Mononuclear cell (primary cell): Measurements from ENCODE around the gene PCDH9. TPM values are rescaled to one million over a fixed set of nuclear protein-coding genes. Genes with fewer than 3 reads are reported as not detected.

Source experiments
- H3K27me3 ChIP-seq: 2 replicates; pipeline ENCODE4 v1.6.0; 2011; ENCODE audit warnings: low read length, control low read depth; ENCODE audit not compliant: insufficient read depth
- H3K4me1 ChIP-seq: 2 replicates; pipeline ENCODE4 v1.5.1; 2011; ENCODE audit warnings: mild to moderate bottlenecking, low read length, control low read depth; ENCODE audit not compliant: insufficient read depth
- H3K4me3 ChIP-seq: 2 replicates; pipeline ENCODE4 v1.5.1; 2011; ENCODE audit warnings: mild to moderate bottlenecking, low read length, moderate library complexity
- H3K9me3 ChIP-seq: 2 replicates; pipeline ENCODE4 v1.5.1; 2011; ENCODE audit warnings: low read depth, mild to moderate bottlenecking, control low read depth, low read length
- total RNA-seq: library from RNA; depleted of rRNA; stranded (reverse); fragments of >200 nt; gene quantifications from one replicate; pipeline ENCODE4 v1.2.3, GENCODE V29; 2012

Gene PCDH9, protein sequence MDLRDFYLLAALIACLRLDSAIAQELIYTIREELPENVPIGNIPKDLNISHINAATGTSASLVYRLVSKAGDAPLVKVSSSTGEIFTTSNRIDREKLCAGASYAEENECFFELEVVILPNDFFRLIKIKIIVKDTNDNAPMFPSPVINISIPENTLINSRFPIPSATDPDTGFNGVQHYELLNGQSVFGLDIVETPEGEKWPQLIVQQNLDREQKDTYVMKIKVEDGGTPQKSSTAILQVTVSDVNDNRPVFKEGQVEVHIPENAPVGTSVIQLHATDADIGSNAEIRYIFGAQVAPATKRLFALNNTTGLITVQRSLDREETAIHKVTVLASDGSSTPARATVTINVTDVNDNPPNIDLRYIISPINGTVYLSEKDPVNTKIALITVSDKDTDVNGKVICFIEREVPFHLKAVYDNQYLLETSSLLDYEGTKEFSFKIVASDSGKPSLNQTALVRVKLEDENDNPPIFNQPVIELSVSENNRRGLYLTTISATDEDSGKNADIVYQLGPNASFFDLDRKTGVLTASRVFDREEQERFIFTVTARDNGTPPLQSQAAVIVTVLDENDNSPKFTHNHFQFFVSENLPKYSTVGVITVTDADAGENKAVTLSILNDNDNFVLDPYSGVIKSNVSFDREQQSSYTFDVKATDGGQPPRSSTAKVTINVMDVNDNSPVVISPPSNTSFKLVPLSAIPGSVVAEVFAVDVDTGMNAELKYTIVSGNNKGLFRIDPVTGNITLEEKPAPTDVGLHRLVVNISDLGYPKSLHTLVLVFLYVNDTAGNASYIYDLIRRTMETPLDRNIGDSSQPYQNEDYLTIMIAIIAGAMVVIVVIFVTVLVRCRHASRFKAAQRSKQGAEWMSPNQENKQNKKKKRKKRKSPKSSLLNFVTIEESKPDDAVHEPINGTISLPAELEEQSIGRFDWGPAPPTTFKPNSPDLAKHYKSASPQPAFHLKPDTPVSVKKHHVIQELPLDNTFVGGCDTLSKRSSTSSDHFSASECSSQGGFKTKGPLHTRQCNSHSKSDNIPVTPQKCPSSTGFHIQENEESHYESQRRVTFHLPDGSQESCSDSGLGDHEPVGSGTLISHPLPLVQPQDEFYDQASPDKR (N-terminal part only)
- total RNA-seq: 1.5 TPM

GRCh38 chr13:67229481-67230403 lies at the start of gene PCDH9:
PCDH9 (minus strand) TSS chr13:67230336; CDS start chr13:67228440, 1,896 bp downstream.
- peaks cover 38% of the 10 kb centered on the region for H3K27me3 ChIP-seq
- no peaks in the 10 kb centered on the region for H3K9me3 ChIP-seq
- H3K4me1 ChIP-seq: peaks cover 19% of the 10 kb centered on the region

GRCh38 chr13:67278235-67278634 lies 48.1 kb upstream of the PCDH9 start:
- Histone ChIP-seq H3K9me3 (peaks cover 4% of the 10 kb centered on the region), H3K27me3 (no peaks in the 10 kb centered on the region), H3K4me1 (no peaks in the 10 kb centered on the region), H3K4me3 (no peak overlapping the region)

More at GRCh38 chr13:67229481-67230403, at the start of gene PCDH9:
- peak within 1 kb of the TSS; percentile 53 for H3K4me3 ChIP-seq

DNA sequence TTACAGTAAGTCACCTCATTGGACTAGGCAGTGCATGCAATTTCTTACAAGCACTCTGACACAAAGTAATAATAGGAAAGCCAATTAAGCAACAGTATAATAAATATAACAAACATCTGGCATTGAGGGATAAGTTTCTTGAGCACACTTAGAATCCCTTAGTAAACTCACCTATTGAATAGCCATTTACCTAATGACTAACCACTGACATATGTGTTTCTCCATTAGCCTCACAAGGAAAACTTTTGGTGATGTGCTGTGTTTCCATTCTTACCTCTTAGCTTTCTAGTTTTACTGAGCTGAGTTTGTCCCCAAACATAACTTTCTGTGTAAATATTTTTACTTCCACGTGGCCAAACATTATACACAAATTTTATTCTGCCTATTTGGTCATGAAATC lies 47.4 kb upstream of the PCDH9 start:
- peaks cover 4% of the 10 kb centered on the region for H3K9me3 ChIP-seq
- no peaks in the 10 kb centered on the region for H3K4me1 ChIP-seq
- no peaks in the 10 kb centered on the region for H3K27me3 ChIP-seq
- H3K4me3 ChIP-seq: no peak overlapping the region

GRCh38 chr13:67275351-67275960 lies 45.3 kb upstream of the PCDH9 start:
- H3K4me3 ChIP-seq: no peak overlapping the region
- no peaks in the 10 kb centered on the region for H3K27me3 ChIP-seq
- no peaks in the 10 kb centered on the region for H3K4me1 ChIP-seq
- H3K9me3 ChIP-seq: peaks cover 4% of the 10 kb centered on the region

DNA sequence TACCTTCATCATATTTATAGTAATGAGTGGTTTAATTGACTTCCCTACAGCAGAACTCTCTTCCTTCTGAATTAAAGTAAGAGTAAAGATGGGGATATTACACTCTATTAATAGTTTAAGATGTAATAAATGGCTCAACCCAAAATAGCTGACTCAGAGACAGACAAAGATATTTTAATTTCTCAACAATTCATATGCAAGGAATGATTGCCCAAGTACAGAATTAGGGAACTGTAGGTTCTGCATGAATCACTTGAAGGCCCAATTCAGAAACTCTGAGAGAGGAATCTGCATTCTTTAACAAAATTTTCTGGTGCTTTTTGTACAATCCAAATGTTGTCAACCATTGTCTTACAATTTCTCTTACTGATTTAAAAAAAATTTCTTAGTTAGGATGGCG lies 42.9 kb upstream of the PCDH9 start:
- Histone ChIP-seq H3K27me3 (no peaks in the 10 kb centered on the region), H3K9me3 (peaks cover 4% of the 10 kb centered on the region), H3K4me3 (no peak overlapping the region), H3K4me1 (no peaks in the 10 kb centered on the region)

- Histone ChIP-seq H3K4me3 (no peak overlapping the region), H3K9me3 (no peaks in the 10 kb centered on the region), H3K4me1 (no peaks in the 10 kb centered on the region), H3K27me3 (no peaks in the 10 kb centered on the region)
Observed at GRCh38 chr13:67267136-67267535, 37.0 kb upstream of the PCDH9 start.

DNA sequence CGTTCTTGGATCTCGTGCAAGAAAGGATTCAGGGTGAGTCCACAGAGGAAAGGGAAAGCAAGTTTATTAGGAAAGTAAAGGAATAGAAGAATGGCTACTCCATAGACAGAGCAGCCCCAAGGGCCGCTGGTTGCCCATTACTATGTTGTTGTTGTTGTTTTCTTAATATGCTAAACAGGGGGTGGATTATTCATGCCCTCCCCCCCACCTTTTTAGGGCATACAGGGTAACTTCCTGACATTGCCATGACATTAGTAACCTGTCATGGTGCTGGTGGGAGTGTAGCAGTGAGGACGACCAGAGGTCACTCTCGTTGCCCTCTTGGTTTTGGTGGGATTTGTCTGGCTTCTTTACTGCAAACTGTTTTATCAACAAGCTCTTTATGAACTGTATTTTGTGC lies 29.1 kb upstream of the PCDH9 start:
- no peaks in the 10 kb centered on the region for H3K4me1 ChIP-seq
- no peaks in the 10 kb centered on the region for H3K9me3 ChIP-seq
- H3K4me3 ChIP-seq: no peak overlapping the region
- H3K27me3 ChIP-seq: no peaks in the 10 kb centered on the region

DNA sequence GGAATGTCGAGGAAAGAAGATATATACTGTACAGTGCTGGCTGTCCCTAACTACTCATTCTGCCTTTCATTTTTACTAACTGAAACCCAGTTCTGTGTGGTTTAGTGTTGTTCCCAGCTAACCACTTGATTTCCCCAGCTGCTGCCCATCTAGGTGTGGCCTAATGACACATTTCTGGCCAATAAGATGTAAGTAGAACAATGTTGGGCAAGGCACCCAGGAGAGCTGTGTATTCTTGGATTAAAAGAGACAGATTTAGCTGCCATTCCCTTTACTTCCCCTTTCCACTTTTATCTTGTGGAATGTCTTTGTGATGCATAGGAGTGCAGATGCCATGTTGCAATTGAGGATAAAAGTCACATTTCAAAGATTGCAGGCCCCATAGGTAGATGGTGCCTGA lies 28.3 kb upstream of the PCDH9 start:
- Histone ChIP-seq H3K4me3 (no peak overlapping the region), H3K4me1 (no peaks in the 10 kb centered on the region), H3K27me3 (no peaks in the 10 kb centered on the region), H3K9me3 (no peaks in the 10 kb centered on the region)

- no peaks in the 10 kb centered on the region for H3K27me3 ChIP-seq
- no peak overlapping the region for H3K4me3 ChIP-seq
- H3K4me1 ChIP-seq: no peaks in the 10 kb centered on the region
- H3K9me3 ChIP-seq: no peaks in the 10 kb centered on the region
Observed at GRCh38 chr13:67238861-67239260, 8.7 kb upstream of the PCDH9 start.

GRCh38 chr13:67238277-67238859 lies 8.2 kb upstream of the PCDH9 start:
- H3K4me3 ChIP-seq: no peak overlapping the region
- no peaks in the 10 kb centered on the region for H3K27me3 ChIP-seq
- H3K4me1 ChIP-seq: no peaks in the 10 kb centered on the region
- no peaks in the 10 kb centered on the region for H3K9me3 ChIP-seq

DNA sequence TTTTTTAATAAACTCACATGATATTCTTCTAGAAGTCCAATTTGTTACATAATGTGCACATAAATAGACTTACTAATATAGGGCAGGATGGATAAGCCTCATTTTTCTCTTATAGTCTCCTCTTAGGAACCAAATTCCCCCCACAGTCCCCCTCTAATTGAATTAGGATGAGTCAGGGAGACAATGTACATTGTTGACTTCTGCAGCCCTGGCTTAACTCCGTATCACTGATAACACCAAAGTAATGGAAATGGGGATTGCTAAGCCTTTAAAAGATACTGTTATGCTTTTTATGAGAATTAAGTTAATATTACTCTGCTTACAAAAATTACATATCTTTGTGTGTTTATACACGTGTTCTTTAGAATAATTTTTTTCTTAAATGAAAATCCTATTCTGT lies 5.1 kb upstream of the PCDH9 start:
- Histone ChIP-seq H3K4me3 (no peak overlapping the region), H3K4me1 (peaks cover 4% of the 10 kb centered on the region), H3K9me3 (no peaks in the 10 kb centered on the region), H3K27me3 (peaks cover 18% of the 10 kb centered on the region)

- no peak overlapping the region for H3K4me3 ChIP-seq
- no peaks in the 10 kb centered on the region for H3K9me3 ChIP-seq
- peaks cover 38% of the 10 kb centered on the region for H3K27me3 ChIP-seq
- peaks cover 19% of the 10 kb centered on the region for H3K4me1 ChIP-seq
Observed at GRCh38 chr13:67232384-67232783, 2.2 kb upstream of the PCDH9 start.

- Histone ChIP-seq H3K4me1 (peaks cover 19% of the 10 kb centered on the region), H3K27me3 (peaks cover 38% of the 10 kb centered on the region), H3K4me3 (peak overlapping the region; percentile 53), H3K9me3 (no peaks in the 10 kb centered on the region)
Observed at GRCh38 chr13:67231289-67232000, 1.3 kb upstream of the PCDH9 start.
